Stimulated activated CD8-positive, alpha-beta memory T cell treated with anti-CD3 and anti-CD28 coated beads, Interleukin-15, amount 100 ng/mL, for 4 hours (primary cell): Measurements from ENCODE around the gene SEMA6B.
"Not testable (repeated sequence)": the region's sequence is repeated elsewhere in the genome, so short reads cannot be mapped to it uniquely, and the experiment has no call there.

Source experiments
- DNase-seq, 2 donors: peaks; one replicate each; pipeline ENCODE4 v3.0.0-alpha.2; 2020; ENCODE audit warnings: low read depth in 2 of 2

SEMA6B gene

GRCh38 chr19:4547303-4548237 is 11.9 kb downstream of the SEMA6B start:
- DNase-seq, result no peak

- no peak for DNase-seq
Measured at GRCh38 chr19:4543842-4544647, 15.4 kb downstream of the SEMA6B start.

GRCh38 chr19:4542896-4543841 is 16.3 kb downstream of the SEMA6B start:
- no peak for DNase-seq

- DNase-seq, result not testable (repeated sequence)
Measured at GRCh38 chr19:4541806-4542145, 17.7 kb downstream of the SEMA6B start.

GRCh38 chr19:4541114-4541805 is 18.2 kb downstream of the SEMA6B start:
- no peak for DNase-seq

- DNase-seq, result no peak
Measured at GRCh38 chr19:4539693-4540581, 19.5 kb downstream of the SEMA6B start, which contains the start of gene LRG1. TSS of gene LRG1 (minus strand) at chr19:4540036. CDS start at chr19:4540013, 23 bp downstream.

GRCh38 chr19:4539169-4539692 is 20.3 kb downstream of the SEMA6B start:
- no peak for DNase-seq

GRCh38 chr19:4538601-4538954 is 20.9 kb downstream of the SEMA6B start:
- no peak for DNase-seq

GRCh38 chr19:4537953-4538600 is 21.4 kb downstream of the SEMA6B start:
- no peak for DNase-seq

GRCh38 chr19:4536798-4537197 is 22.7 kb downstream of the SEMA6B start:
- no peak for DNase-seq

GRCh38 chr19:4534836-4535658 is 24.4 kb downstream of the SEMA6B start, which contains the start of gene PLIN5:
TSS of gene PLIN5 (minus strand) at chr19:4535224. CDS start at chr19:4534074, 1,150 bp downstream.
- peak; percentile 3 to 17 for DNase-seq

- no peak for DNase-seq
Measured at GRCh38 chr19:4533835-4534424, 25.6 kb downstream of the SEMA6B start.

GRCh38 chr19:4533334-4533733 is 26.1 kb downstream of the SEMA6B start:
- no peak for DNase-seq

- no peak for DNase-seq
Measured at GRCh38 chr19:4531562-4532165, 27.8 kb downstream of the SEMA6B start.

- DNase-seq, result no peak
Measured at GRCh38 chr19:4529924-4530522, 29.5 kb downstream of the SEMA6B start.

- DNase-seq, result no peak
Measured at GRCh38 chr19:4528843-4529242, 30.6 kb downstream of the SEMA6B start.

GRCh38 chr19:4527377-4527776 is 32.1 kb downstream of the SEMA6B start:
- DNase-seq, result not testable (repeated sequence)
